ENCODE measurements around the gene CDKN1A.
A peak's percentile ranks its signal among the peaks of the same experiment; 100 is the strongest.
"Not testable (repeated sequence)": the region's sequence is repeated elsewhere in the genome, so short reads cannot be mapped to it uniquely, and the experiment has no call there.

CDKN1A gene

DNA sequence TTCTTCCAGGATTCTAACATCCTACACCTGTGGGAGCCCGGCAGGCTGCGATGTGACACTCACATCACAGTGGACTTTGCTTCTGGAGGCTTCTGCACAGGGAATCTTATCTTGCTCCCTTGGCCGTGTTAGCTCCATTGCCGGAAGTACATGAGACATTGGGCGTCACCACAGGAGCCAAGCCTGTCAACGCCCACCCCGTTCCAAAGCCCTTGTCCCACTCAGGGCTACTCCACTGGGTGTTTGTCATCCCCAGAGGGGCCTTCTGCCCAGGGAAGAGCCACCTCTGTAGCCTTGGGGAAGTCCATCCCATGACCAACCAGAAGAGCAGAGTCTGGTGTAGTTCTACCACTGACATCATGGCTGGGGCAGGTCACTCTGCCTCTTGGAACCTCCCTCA, 20.8 kb downstream of the CDKN1A start:
- DNase-seq, result no peak

- no peak for DNase-seq
These were observed 21.7 kb downstream of the CDKN1A start for GRCh38 chr6:36700071-36700812.

DNA sequence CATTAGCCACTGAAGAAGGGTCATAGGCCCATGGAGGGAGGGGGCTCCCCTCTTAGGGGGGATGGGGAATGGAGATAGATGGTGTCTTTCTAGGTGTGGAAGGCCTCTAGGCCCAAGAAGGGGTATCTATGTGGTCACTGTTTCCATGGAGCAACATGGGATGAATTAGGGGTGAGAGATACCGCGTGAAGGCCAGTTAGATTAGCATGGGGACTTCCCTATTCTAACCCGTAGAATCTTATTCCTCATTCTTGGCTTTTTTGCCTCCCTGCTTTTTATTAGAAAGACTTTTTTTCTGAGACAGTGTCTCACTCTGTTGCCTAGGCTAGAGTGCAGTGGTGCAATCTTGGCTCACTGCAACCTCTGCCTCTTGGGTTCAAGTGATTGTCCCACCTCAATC, 22.3 kb downstream of the CDKN1A start:
- DNase-seq, result no peak

- DNase-seq, result peak; percentile 6
These were observed 23.0 kb downstream of the CDKN1A start for GRCh38 chr6:36701401-36701991.

DNA sequence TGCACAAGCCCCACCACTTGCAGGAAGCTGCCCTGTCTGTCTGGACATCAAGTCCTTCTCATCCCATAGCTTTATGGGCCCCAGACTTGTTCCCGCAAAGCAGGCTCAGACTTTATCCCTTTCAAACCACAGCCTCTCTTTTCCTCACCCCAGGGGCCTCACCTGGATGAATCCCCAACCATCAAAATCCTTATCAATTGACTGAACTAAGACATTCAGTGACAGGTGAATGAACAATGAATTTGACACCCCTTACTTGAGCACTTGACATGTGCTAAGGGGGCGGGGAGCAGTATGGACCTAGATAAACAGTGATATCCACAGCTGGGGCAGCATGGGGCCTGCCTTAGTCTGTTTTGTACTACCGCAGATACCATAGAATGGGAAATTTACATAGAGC, 24.1 kb downstream of the CDKN1A start:
- no peak for DNase-seq

DNA sequence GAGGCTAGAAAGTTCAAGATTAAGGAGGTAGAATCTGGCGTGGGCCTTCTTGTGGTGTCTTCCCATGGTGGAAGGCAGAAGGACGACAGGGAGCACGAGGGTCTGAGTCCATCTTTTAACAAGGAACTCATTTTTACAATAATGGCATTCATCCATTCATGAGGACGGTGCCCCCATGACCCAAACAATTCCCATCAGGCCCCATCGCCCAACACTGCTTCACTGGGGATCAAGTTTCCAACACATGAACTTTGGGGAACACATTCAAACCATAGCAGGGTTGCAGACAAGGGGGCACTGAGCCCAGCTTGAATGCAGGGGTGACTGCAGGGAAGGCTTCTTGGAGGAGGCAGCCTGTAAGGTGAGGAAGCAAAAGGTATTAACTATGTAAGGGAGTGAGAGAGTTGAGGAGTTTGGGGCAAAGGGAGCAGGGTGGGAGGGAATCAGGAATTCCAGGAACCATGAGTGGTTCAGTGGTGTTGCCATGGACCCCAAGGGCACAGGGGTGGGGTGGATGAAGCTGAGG, 24.6 kb downstream of the CDKN1A start:
- no peak for DNase-seq

DNA sequence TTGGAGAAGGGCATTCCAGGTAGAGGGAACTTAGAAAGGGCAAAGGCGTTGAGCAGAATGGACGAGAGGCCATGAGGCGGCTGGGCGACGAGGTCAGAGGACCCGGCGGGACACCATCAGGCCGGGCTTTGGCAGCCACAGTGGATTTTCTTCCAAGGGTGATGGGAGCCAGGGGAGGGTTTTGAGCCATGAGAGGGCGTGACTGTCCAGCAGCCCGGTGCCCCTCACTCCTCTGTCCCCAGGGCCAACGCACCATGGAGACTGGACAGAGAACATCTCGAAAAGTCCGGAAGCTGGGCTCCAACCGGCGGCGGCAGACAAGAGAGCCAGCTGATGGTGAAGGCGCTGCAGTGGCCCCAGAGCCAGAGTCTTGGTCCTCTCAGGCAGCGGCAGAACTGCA, 25.5 kb downstream of the CDKN1A start:
- DNase-seq, result no peak

GRCh38 chr6:36704961-36705577, 26.6 kb downstream of the CDKN1A start:
- not testable (repeated sequence) for DNase-seq

GRCh38 chr6:36706339-36706738, 27.8 kb downstream of the CDKN1A start:
- DNase-seq, result no peak

DNA sequence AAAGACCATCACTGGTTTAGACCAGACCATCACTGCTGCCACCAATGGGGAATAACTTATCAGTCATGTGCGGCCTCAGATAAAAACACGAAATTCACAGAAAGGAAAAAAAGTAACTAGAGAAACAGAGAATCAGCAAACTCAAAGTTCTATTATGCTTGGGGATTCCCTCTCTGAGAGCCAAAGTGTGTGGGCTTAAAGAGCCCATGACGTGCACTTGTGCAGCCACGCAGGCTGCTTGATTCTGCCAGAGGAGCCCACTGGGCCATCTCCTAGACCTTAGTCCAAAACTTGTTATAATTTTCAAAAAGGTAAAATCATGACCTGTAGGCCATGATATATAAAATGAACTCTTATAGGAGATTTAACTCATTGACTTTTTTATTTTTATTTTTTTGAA, 34.3 kb downstream of the CDKN1A start:
- DNase-seq, result no peak

DNA sequence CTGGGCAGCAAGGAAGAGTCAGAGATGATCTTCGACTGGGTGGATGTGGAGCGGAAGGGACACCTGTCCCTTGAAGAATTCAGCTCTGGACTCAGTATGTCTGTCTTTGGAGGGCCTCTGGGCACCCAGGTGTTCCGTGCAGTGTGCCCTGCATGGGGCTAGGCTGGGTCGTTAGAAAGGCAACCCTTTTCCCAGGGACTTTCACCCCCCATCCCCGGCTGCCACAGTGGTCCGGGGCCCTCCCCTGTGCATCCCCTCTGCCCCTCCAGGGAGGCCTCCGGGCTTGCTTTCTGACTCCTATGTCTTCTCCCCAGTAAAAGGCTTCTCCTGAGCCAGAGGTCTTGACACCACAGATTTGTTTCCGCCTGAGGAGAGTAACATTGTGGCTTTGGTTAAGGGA, 35.3 kb downstream of the CDKN1A start:
- no peak for DNase-seq

GRCh38 chr6:36714511-36714910, 36.0 kb downstream of the CDKN1A start:
- no peak for DNase-seq

DNA sequence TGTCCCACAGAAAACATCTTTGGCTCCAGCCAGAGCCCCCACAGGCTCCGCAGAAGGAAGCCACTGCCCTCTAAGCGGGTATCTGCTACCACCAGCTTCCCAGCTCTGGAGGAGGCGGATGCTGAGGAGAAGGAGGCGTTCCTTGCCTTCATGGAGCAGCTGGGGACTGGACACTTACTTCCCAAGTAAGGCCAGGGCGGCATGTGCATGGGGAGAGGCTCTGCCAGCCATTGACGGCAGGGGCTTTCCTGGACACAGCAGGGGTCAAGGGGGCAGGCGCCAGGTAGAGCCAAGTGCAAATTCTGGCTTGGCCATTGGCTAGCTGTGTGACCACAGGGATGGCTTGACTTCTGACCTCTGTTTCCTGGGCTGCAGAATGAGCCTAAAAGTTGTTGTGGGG, 37.0 kb downstream of the CDKN1A start:
- DNase-seq, result no peak

DNA sequence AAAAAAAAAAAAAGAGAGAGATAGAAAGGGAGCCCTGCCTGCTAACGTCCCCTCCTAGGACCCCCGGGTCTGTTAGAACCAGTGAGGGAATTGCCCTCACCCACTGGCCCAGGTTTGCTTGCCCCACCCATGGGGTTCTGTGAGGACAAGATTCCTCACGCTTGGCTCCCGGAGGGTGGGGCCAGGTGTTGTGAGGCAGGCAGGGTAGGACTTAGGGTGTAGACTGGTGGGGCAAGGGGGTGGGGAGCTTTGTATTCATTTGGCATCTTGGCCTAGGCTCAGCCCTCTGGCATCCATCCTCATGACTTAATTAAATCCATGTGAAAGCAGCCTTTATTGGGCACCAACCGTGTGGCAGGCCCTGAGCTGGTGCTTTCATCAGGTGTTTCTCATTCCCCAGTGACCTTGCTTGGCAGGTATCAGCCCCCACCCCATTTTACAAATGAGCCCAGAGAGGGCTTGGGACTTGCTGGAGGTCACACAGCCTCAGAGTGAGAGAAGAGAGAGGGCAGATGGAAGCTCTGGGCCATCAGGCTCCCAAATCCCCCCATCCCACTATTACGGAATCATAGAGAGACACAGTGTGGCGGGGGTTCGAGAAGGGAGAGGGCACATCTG, 38.1 kb downstream of the CDKN1A start:
- DNase-seq, result no peak

GRCh38 chr6:36717231-36717825, 38.8 kb downstream of the CDKN1A start:
- no peak for DNase-seq

GRCh38 chr6:36717871-36718540, 39.5 kb downstream of the CDKN1A start:
- no peak for DNase-seq

DNA sequence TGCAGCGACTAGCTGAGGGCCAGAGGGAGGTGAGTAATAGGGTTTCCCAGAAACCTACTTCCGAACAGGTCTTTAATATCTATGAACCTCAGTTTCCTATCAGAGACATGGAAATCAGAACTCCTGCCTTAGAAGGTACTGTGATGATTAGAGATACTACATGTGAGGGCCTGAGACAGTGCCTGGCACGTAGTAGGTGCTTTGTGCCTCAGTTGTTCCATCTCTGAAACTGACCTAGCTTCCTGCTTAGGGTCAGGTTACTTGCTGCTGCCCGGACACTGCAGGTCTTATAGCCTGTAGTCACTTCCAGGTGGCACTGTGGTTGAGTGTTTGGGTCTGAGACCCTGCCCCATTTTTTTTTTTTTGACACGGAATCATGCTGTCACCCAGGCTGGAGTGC, 40.0 kb downstream of the CDKN1A start:
- no peak for DNase-seq

- no peak for DNase-seq
These were observed 40.6 kb downstream of the CDKN1A start for GRCh38 chr6:36719126-36719525.

- no peak for DNase-seq
These were observed 42.0 kb downstream of the CDKN1A start for GRCh38 chr6:36720251-36721141.

DNA sequence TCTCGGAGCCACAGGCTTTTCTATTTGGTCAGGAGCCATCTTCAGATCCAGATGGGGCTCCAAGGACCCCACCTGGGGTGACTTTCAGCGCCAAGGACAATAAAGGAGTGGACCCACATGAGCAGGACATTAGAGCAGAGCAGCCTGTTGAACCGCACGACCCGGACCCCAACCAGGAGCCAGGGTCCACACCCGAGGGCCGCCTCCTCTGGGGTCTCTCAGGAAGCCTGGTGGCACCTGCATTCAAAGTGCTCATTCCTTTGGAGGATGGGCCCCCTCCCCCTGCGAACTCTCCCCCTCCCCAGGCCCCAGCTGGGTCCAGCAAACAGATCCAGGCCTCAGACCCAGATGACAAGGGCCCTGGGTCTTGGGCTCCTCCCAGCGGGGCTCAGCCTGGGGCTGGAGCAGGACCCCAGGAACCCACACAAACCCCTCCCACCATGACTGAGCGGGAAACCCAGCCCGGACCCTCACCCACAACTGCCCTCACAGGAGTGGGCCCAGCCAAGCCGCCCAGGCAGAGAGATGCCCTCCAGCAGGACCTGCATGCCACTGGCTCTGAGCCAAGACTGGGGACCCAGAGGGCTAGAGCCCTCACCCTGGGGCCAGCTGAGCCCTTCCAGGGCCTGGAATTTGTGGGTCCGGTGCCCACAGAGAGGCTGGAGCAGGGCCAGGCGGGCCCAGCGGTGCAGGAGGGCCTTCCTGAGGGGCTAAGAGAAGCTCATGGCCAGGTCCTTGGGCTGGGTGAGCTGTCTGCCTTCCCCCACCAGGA, 43.0 kb downstream of the CDKN1A start:
- no peak for DNase-seq

- DNase-seq, result no peak
These were observed 43.9 kb downstream of the CDKN1A start for GRCh38 chr6:36722365-36722764.
